GM23248 (cell line): ENCODE measurements around the gene PIP4K2A.

Source experiments
- EZH2 ChIP-seq: fragments of 200-600 bp; sonication (generic); IDR thresholded peaks from 2 replicates; pipeline ENCODE4 v1.6.1; 2018; ENCODE audit warnings: antibody characterized with exemption, mild to moderate bottlenecking; ENCODE audit not compliant: insufficient read depth, poor library complexity, severe bottlenecking
- EZH2phosphoT487 ChIP-seq: fragments of 200-600 bp; sonication (generic); IDR thresholded peaks from 2 replicates; pipeline ENCODE4 v1.6.1; 2018; ENCODE audit warnings: antibody characterized with exemption, moderate library complexity, mild to moderate bottlenecking, low read depth; ENCODE audit not compliant: insufficient read depth

DNA sequence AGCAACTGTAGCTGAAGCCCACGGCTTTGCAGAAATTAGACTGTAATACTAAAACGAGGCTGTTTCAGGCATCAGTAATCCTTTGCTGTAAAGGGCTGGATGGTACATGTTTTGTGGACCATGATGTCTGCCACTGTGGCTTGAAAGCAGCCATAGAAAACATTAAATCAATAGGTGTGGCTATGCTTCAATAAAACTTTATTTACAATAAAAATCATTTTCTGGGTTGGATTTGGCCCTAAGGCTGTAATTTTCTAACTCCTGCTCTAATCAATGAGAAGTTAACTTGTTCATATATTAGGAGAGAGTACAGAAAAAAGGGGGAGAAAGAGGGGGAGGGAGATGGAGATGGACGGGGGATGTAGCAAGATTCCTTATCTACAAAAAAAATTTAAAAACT is 183.4 kb downstream of the PIP4K2A start:
- TF ChIP-seq EZH2phosphoT487: no peak
- TF ChIP-seq EZH2: no peak
